Measurements from ENCODE around the gene SLC9A7. TPM values are rescaled to one million over a fixed set of nuclear protein-coding genes. Genes with fewer than 3 reads are reported as not detected.

The SLC9A7 gene
- total RNA-seq, 1 donor from 2014 or later, result 1.4 TPM

- Mint-ChIP-seq H3K36me3 (ENCODE audit: unreplicated experiment) (peaks cover 4% of the 10 kb centered on the region), H3K9me3 (ENCODE audit: unreplicated experiment) (no peaks in the 10 kb centered on the region), H3K27me3 (ENCODE audit: unreplicated experiment) (no peaks in the 10 kb centered on the region), H3K4me3 (ENCODE audit: unreplicated experiment) (no peak overlapping the region), H3K27ac (ENCODE audit: unreplicated experiment) (no peak overlapping the region), H3K4me1 (ENCODE audit: unreplicated experiment) (peaks cover 1% of the 10 kb centered on the region)
- TF ChIP-seq, protein P1, sequence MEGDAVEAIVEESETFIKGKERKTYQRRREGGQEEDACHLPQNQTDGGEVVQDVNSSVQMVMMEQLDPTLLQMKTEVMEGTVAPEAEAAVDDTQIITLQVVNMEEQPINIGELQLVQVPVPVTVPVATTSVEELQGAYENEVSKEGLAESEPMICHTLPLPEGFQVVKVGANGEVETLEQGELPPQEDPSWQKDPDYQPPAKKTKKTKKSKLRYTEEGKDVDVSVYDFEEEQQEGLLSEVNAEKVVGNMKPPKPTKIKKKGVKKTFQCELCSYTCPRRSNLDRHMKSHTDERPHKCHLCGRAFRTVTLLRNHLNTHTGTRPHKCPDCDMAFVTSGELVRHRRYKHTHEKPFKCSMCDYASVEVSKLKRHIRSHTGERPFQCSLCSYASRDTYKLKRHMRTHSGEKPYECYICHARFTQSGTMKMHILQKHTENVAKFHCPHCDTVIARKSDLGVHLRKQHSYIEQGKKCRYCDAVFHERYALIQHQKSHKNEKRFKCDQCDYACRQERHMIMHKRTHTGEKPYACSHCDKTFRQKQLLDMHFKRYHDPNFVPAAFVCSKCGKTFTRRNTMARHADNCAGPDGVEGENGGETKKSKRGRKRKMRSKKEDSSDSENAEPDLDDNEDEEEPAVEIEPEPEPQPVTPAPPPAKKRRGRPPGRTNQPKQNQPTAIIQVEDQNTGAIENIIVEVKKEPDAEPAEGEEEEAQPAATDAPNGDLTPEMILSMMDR (IDR thresholded peaks at IDR 0.05), result no peak
- no peak for DNase-seq (ENCODE audit: extremely low spot score, unreplicated experiment)
Observed at GRCh38 chrX:46553935-46554334, 205.0 kb downstream of the SLC9A7 start.

DNA sequence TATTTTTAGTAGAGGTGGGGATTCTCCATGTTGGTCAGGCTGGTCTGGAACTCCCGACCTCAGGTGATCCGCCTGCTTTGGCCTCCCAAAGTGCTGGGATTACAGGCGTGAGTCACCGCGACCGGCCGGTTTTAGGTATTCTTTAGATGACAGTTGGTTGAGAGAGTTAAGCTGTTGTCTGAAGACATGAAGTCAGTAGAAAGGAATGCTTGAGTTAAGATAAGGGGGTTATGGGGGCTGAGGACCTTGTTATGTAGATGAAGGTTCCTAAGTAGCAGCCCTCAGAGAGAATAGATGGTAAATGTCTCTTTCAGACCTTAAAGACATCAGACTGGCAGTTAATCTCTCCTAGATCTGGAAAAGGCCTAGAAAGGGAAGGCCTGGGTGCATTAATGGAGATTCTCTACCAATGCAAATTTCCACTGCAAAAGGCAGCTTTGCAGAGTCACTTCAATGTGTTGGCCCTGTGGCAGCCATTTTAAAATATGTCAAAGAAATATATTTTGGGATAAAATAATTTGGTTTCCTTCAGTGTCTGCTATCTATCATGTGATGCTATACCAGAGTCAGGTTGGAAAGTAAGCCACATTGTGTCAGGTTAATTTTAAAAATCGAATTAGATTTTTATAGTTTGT, 207.3 kb downstream of the SLC9A7 start:
- no peak overlapping the region for H3K27ac Mint-ChIP-seq (ENCODE audit: unreplicated experiment)
- TF ChIP-seq, protein P1 (IDR thresholded peaks at IDR 0.05), result no peak
- no peaks in the 10 kb centered on the region for H3K27me3 Mint-ChIP-seq (ENCODE audit: unreplicated experiment)
- no peaks in the 10 kb centered on the region for H3K9me3 Mint-ChIP-seq (ENCODE audit: unreplicated experiment)
- H3K4me1 Mint-ChIP-seq (ENCODE audit: unreplicated experiment), result peaks cover 17% of the 10 kb centered on the region
- peaks cover 4% of the 10 kb centered on the region for H3K36me3 Mint-ChIP-seq (ENCODE audit: unreplicated experiment)
- H3K4me3 Mint-ChIP-seq (ENCODE audit: unreplicated experiment), result no peak overlapping the region
- DNase-seq (ENCODE audit: extremely low spot score, unreplicated experiment), result no peak

- Mint-ChIP-seq H3K27me3 (ENCODE audit: unreplicated experiment) (no peaks in the 10 kb centered on the region), H3K27ac (ENCODE audit: unreplicated experiment) (no peak overlapping the region), H3K4me3 (ENCODE audit: unreplicated experiment) (no peak overlapping the region), H3K4me1 (ENCODE audit: unreplicated experiment) (peaks cover 22% of the 10 kb centered on the region), H3K9me3 (ENCODE audit: unreplicated experiment) (no peaks in the 10 kb centered on the region), H3K36me3 (ENCODE audit: unreplicated experiment) (peaks cover 4% of the 10 kb centered on the region)
- no peak for DNase-seq (ENCODE audit: extremely low spot score, unreplicated experiment)
- TF ChIP-seq, protein P1 (IDR thresholded peaks at IDR 0.05), result no peak
Observed at GRCh38 chrX:46549914-46550313, 209.0 kb downstream of the SLC9A7 start.

Other genes starting within 250 kb of the SLC9A7 start
- 6.1 and 8.8 TPM in 2 replicates for gene ZNF674, start 213.7 kb downstream of the SLC9A7 start, total RNA-seq
- 14.8 and 16.7 TPM in 2 replicates for gene CHST7, start 185.4 kb downstream of the SLC9A7 start, total RNA-seq
- 15.0 and 15.7 TPM in 2 replicates for gene RP2, start 77.9 kb upstream of the SLC9A7 start, total RNA-seq
- gene JADE3, start 153.3 kb upstream of the SLC9A7 start, total RNA-seq, result 11.2 and 14.0 TPM in 2 replicates